Nephron (organoid): Measurements from ENCODE around the gene ARSJ.

Experiments
- H3K27ac Mint-ChIP-seq, 3 experiments: 2 replicates each; pipeline ENCODE4 v1.8.0; 2020; ENCODE audit warnings: mixed read lengths in 3 of 3, mild to moderate bottlenecking in 2 of 3, moderate library complexity in 1 of 3
- H3K27me3 Mint-ChIP-seq: 2 replicates; pipeline ENCODE4 v1.8.0; 2021; ENCODE audit warnings: low read depth, mild to moderate bottlenecking, moderate library complexity, mixed read lengths
- H3K36me3 Mint-ChIP-seq: 2 replicates; pipeline ENCODE4 v1.8.0; 2020; ENCODE audit warnings: low read depth, mixed read lengths
- H3K4me1 Mint-ChIP-seq: 2 replicates; pipeline ENCODE4 v1.8.0; 2020; ENCODE audit warnings: mixed read lengths
- H3K4me3 Mint-ChIP-seq, 3 experiments: 2 replicates each; pipeline ENCODE4 v1.8.0; 2020; ENCODE audit warnings: mild to moderate bottlenecking in 3 of 3, mixed read lengths in 3 of 3, moderate library complexity in 2 of 3
- H3K9me3 Mint-ChIP-seq: 2 replicates; pipeline ENCODE4 v1.8.0; 2020; ENCODE audit warnings: mixed read lengths
- CTCF ChIP-seq, 3 experiments: fragments of 200-600 bp; sonication (generic); IDR thresholded peaks; one replicate each; pipeline ENCODE4 v1.5.0; 2021; ENCODE audit warnings: antibody characterized with exemption in 3 of 3; ENCODE audit not compliant: unreplicated experiment in 3 of 3

Gene ARSJ

GRCh38 chr4:113951263-113951662 is 28.2 kb downstream of the ARSJ start:
- Mint-ChIP-seq H3K36me3 (peaks cover 5% of the 10 kb centered on the region), H3K4me1 (peaks cover 8% of the 10 kb centered on the region)
- TF ChIP-seq CTCF (IDR thresholded peaks at IDR 0.05; ENCODE audit: unreplicated experiment in 3 of 3) = no peak

GRCh38 chr4:113950207-113950606 is 29.2 kb downstream of the ARSJ start:
- no peak for TF ChIP-seq CTCF (IDR thresholded peaks at IDR 0.05; ENCODE audit: unreplicated experiment in 3 of 3)
- Mint-ChIP-seq H3K27ac (no peak overlapping the region), H3K9me3 (no peaks in the 10 kb centered on the region), H3K4me3 (no peak overlapping the region), H3K4me1 (peaks cover 8% of the 10 kb centered on the region), H3K27me3 (no peaks in the 10 kb centered on the region), H3K36me3 (peaks cover 5% of the 10 kb centered on the region)

More at GRCh38 chr4:113951263-113951662, 28.2 kb downstream of the ARSJ start:
- Mint-ChIP-seq H3K4me3 (no peak overlapping the region), H3K27me3 (no peaks in the 10 kb centered on the region), H3K9me3 (no peaks in the 10 kb centered on the region), H3K27ac (peak overlapping the region in 2 of 3 experiments; percentile 37 to 62)

- H3K9me3 Mint-ChIP-seq = no peaks in the 10 kb centered on the region
- H3K27me3 Mint-ChIP-seq = no peaks in the 10 kb centered on the region
- no peak for TF ChIP-seq CTCF (IDR thresholded peaks at IDR 0.05; ENCODE audit: unreplicated experiment in 3 of 3)
- peaks cover 2% of the 10 kb centered on the region for H3K36me3 Mint-ChIP-seq
- H3K4me3 Mint-ChIP-seq = no peak overlapping the region
- H3K4me1 Mint-ChIP-seq = peaks cover 8% of the 10 kb centered on the region
- H3K27ac Mint-ChIP-seq = no peak overlapping the region
Measured at GRCh38 chr4:113947484-113947883, 32.0 kb downstream of the ARSJ start.

- no peak overlapping the region for H3K4me3 Mint-ChIP-seq
- no peak for TF ChIP-seq CTCF (IDR thresholded peaks at IDR 0.05; ENCODE audit: unreplicated experiment in 3 of 3)
- no peaks in the 10 kb centered on the region for H3K9me3 Mint-ChIP-seq
- no peaks in the 10 kb centered on the region for H3K36me3 Mint-ChIP-seq
- no peaks in the 10 kb centered on the region for H3K4me1 Mint-ChIP-seq
- H3K27ac Mint-ChIP-seq = no peak overlapping the region
- no peaks in the 10 kb centered on the region for H3K27me3 Mint-ChIP-seq
Measured at GRCh38 chr4:113945906-113946305, 33.5 kb downstream of the ARSJ start.

GRCh38 chr4:113943863-113944262 is 35.6 kb downstream of the ARSJ start:
- H3K9me3 Mint-ChIP-seq = no peaks in the 10 kb centered on the region
- H3K27me3 Mint-ChIP-seq = no peaks in the 10 kb centered on the region
- no peak overlapping the region for H3K27ac Mint-ChIP-seq
- H3K4me3 Mint-ChIP-seq = no peak overlapping the region
- no peak for TF ChIP-seq CTCF (IDR thresholded peaks at IDR 0.05; ENCODE audit: unreplicated experiment in 3 of 3)
- H3K4me1 Mint-ChIP-seq = no peaks in the 10 kb centered on the region
- H3K36me3 Mint-ChIP-seq = peaks cover 3% of the 10 kb centered on the region

GRCh38 chr4:113943085-113943484 is 36.4 kb downstream of the ARSJ start:
- Mint-ChIP-seq H3K27me3 (no peaks in the 10 kb centered on the region), H3K4me3 (no peak overlapping the region), H3K4me1 (no peaks in the 10 kb centered on the region), H3K36me3 (peaks cover 5% of the 10 kb centered on the region), H3K27ac (no peak overlapping the region), H3K9me3 (peaks cover 2% of the 10 kb centered on the region)
- TF ChIP-seq CTCF (IDR thresholded peaks at IDR 0.05; ENCODE audit: unreplicated experiment in 3 of 3) = no peak
